GM23338 (cell line): ENCODE results near the gene LYST.

Source experiments
- CREB1 ChIP-seq: fragments of 250-450 bp; sonication (Bioruptor Pico); IDR thresholded peaks from 2 replicates; pipeline ENCODE4 v1.5.0; 2020; ENCODE audit warnings: low read depth, mild to moderate bottlenecking, moderate library complexity
- ETS1 ChIP-seq: IDR thresholded peaks from 2 replicates; pipeline ENCODE4 v1.6.1; 2016; ENCODE audit warnings: antibody characterized with exemption
- EZH2 ChIP-seq: fragments of 200-600 bp; sonication (generic); IDR thresholded peaks from one replicate; pipeline ENCODE4 v1.8.0; 2017; ENCODE audit warnings: antibody characterized with exemption, mild to moderate bottlenecking, low read depth; ENCODE audit not compliant: unreplicated experiment
- EZH2phosphoT487 ChIP-seq: fragments of 200-600 bp; sonication (generic); IDR thresholded peaks from one replicate; pipeline ENCODE4 v1.8.1; 2018; ENCODE audit warnings: antibody characterized with exemption; ENCODE audit not compliant: unreplicated experiment
- JUNB ChIP-seq: IDR thresholded peaks from one replicate; pipeline ENCODE4 v1.6.1; 2016; ENCODE audit warnings: antibody characterized with exemption; ENCODE audit not compliant: unreplicated experiment
- POLR2AphosphoS5 ChIP-seq: IDR thresholded peaks from 2 replicates; pipeline ENCODE4 v1.6.1; 2016; ENCODE audit warnings: antibody characterized with exemption, low read depth
- REST ChIP-seq: IDR thresholded peaks from one replicate; pipeline ENCODE4 v1.6.1; 2018; ENCODE audit warnings: antibody characterized with exemption; ENCODE audit not compliant: unreplicated experiment
- TF ChIP-seq, protein P1 (sequence below), 2 experiments: fragments of 200-600 bp in 1 of 2; sonication (generic) in 1 of 2; conservative IDR thresholded peaks; 2 replicates each; pipeline versions ENCODE4 v1.5.1 to v1.6.1; 2016 to 2017; ENCODE audit warnings: antibody characterized with exemption in 2 of 2, low read depth in 2 of 2, mild to moderate bottlenecking in 2 of 2, moderate library complexity in 1 of 2

- TF ChIP-seq EZH2 (no peak), JUNB (no peak), EZH2phosphoT487 (no peak), POLR2AphosphoS5 (no peak), REST (no peak), ETS1 (no peak), CREB1 (CRISPR knock-in tag) (no peak)
- TF ChIP-seq, protein P1, sequence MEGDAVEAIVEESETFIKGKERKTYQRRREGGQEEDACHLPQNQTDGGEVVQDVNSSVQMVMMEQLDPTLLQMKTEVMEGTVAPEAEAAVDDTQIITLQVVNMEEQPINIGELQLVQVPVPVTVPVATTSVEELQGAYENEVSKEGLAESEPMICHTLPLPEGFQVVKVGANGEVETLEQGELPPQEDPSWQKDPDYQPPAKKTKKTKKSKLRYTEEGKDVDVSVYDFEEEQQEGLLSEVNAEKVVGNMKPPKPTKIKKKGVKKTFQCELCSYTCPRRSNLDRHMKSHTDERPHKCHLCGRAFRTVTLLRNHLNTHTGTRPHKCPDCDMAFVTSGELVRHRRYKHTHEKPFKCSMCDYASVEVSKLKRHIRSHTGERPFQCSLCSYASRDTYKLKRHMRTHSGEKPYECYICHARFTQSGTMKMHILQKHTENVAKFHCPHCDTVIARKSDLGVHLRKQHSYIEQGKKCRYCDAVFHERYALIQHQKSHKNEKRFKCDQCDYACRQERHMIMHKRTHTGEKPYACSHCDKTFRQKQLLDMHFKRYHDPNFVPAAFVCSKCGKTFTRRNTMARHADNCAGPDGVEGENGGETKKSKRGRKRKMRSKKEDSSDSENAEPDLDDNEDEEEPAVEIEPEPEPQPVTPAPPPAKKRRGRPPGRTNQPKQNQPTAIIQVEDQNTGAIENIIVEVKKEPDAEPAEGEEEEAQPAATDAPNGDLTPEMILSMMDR (conservative IDR thresholded peaks at IDR 0.05; ENCODE audit: low read depth in 2 of 2): no peak
Observed at GRCh38 chr1:235892734-235893413, 26.2 kb upstream of the LYST start.
